GM12878 (cell line): Measurements from ENCODE around the gene ZYG11A. TPM values are rescaled to one million over a fixed set of nuclear protein-coding genes. Genes with fewer than 3 reads are reported as not detected.

Source experiments
- ATAC-seq: fragments of 200-7000 bp; cut with Tn5 transposase; 3 replicates; pipeline ENCODE4 v1.9.1; 2020; ENCODE audit warnings: mild to moderate bottlenecking, moderate library complexity
- BruUV-seq: library from RNA; stranded (reverse); fragments of 400-500 nt; replicated peaks from 2 replicates; lab custom pipeline; 2021; lab: Mats Ljungman, UMichigan
- CTCF ChIA-PET: fragments of 300-600 bp; sonication (Branson Sonifier 250); formaldehyde crosslinking; extraction: SDS; loops from one replicate; lab custom pipeline; 2021; ENCODE audit warnings: inconsistent platforms; lab: Yijun Ruan, JAX
- POLR2A ChIA-PET: fragments of 350-600 bp; formaldehyde crosslinking; extraction: SDS; loops from one replicate; lab custom pipeline; 2021; ENCODE audit warnings: inconsistent platforms; lab: Charles Lee
- RAD21 ChIA-PET: fragments of 300-600 bp; sonication (Branson Sonifier 250); formaldehyde crosslinking; loops from one replicate; lab custom pipeline; 2023; ENCODE audit warnings: antibody characterized with exemption; ENCODE audit not compliant: unreplicated experiment; lab: Charles Lee
- SMC1A ChIA-PET: fragments of 300-600 bp; sonication (Branson Sonifier 250); formaldehyde crosslinking; loops from one replicate; lab custom pipeline; 2023; ENCODE audit not compliant: unreplicated experiment, uncharacterized antibody; lab: Charles Lee
- DNase-seq: peaks from one replicate; pipeline ENCODE4 v3.0.0-alpha.2; 2011; ENCODE audit warnings: low read depth, low spot score
- FAIRE-seq: peaks from 3 replicates; lab custom pipeline; 2011; peaks lifted over from hg19 to GRCh38; lab: Jason Lieb, UNC
- H2AFZ ChIP-seq: 2 replicates; pipeline ENCODE4 v1.6.0; 2011; ENCODE audit warnings: low read depth, low read length, control low read depth; ENCODE audit not compliant: control insufficient read depth
- H3K27ac ChIP-seq: 2 replicates; pipeline ENCODE4 v1.5.1; 2011; ENCODE audit warnings: control low read depth; ENCODE audit not compliant: control insufficient read depth, insufficient read depth
- H3K27me3 ChIP-seq, 2 experiments: replicated peaks in 1 of 2; 2 replicates each; pipeline versions ENCODE4 v1.6.0 to v1.6.1; 2011; ENCODE audit warnings: low read length in 1 of 2; ENCODE audit not compliant: control insufficient read depth in 2 of 2, insufficient read depth in 2 of 2
- H3K36me3 ChIP-seq, 2 experiments: 2 replicates each; pipeline ENCODE4 v1.5.1; 2011; ENCODE audit warnings: low read length in 1 of 2; ENCODE audit not compliant: control insufficient read depth in 2 of 2, insufficient read depth in 2 of 2
- H3K4me1 ChIP-seq: 2 replicates; pipeline ENCODE4 v1.6.1; 2011; ENCODE audit warnings: mild to moderate bottlenecking, low read length, moderate library complexity, mixed read lengths; ENCODE audit not compliant: control insufficient read depth, insufficient read depth
- H3K4me2 ChIP-seq: 2 replicates; pipeline ENCODE4 v1.6.0; 2011; ENCODE audit warnings: control low read depth; ENCODE audit not compliant: control insufficient read depth, insufficient read depth
- H3K4me3 ChIP-seq: fragments of 200-600 bp; sonication (generic); 2 replicates; pipeline ENCODE4 v1.5.1; 2016
- H3K79me2 ChIP-seq: 2 replicates; pipeline ENCODE4 v1.6.0; 2011; ENCODE audit warnings: low read length; ENCODE audit not compliant: control insufficient read depth, insufficient read depth
- H3K9ac ChIP-seq: 2 replicates; pipeline ENCODE4 v1.8.0; 2011; ENCODE audit warnings: low read length, control low read depth, mixed read lengths; ENCODE audit not compliant: control insufficient read depth, insufficient read depth
- H3K9me3 ChIP-seq: replicated peaks from 3 replicates; pipeline ENCODE4 v1.5.1; 2011; ENCODE audit warnings: mild to moderate bottlenecking, low read length; ENCODE audit not compliant: control insufficient read depth, insufficient read depth
- H4K20me1 ChIP-seq: 2 replicates; pipeline ENCODE4 v1.6.0; 2011; ENCODE audit not compliant: control insufficient read depth, insufficient read depth
- ATF7 ChIP-seq: fragments of 450-650 bp; IDR thresholded peaks from 2 replicates; pipeline ENCODE4 v1.6.1; 2016; ENCODE audit warnings: low read depth, mild to moderate bottlenecking
- CTCF ChIP-seq, 3 experiments: IDR thresholded peaks in 2 of 3; conservative IDR thresholded peaks in 1 of 3; 2 replicates each; pipeline ENCODE4 v1.5.1; 2011; ENCODE audit warnings: low read depth in 3 of 3, low read length in 3 of 3, mild to moderate bottlenecking in 3 of 3, control low read depth in 2 of 3, moderate library complexity in 2 of 3, inconsistent platforms in 1 of 3, mixed read lengths in 1 of 3; ENCODE audit not compliant: control insufficient read depth in 2 of 3, insufficient read depth in 1 of 3; ENCODE audit errors: extremely low read depth in 1 of 3
- GATAD2B ChIP-seq: fragments of 450-650 bp; conservative IDR thresholded peaks from 2 replicates; pipeline ENCODE4 v1.6.1; 2017; ENCODE audit warnings: low read depth, mild to moderate bottlenecking, moderate library complexity
- RAD21 ChIP-seq: IDR thresholded peaks from 2 replicates; pipeline ENCODE4 v1.6.1; 2011; ENCODE audit warnings: mild to moderate bottlenecking, low read depth, low read length, moderate library complexity; ENCODE audit not compliant: insufficient read depth
- SMC3 ChIP-seq: IDR thresholded peaks from 2 replicates; pipeline ENCODE4 v1.6.1; 2011; ENCODE audit warnings: low read length, improper control_type of control experiment, borderline replicate concordance
- SP1 ChIP-seq: IDR thresholded peaks from one replicate; pipeline ENCODE4 v1.6.1; 2011; ENCODE audit warnings: low read depth, low read length
- WGBS: methylation state at CpG from one replicate; pipeline ENCODE4 v1.1.6; 2016; ENCODE audit warnings: low lambda C conversion rate; ENCODE audit not compliant: insufficient replicate concordance, insufficient coverage; ENCODE audit errors: missing lambda C conversion rate; 5-methylcytosine and 5-hydroxymethylcytosine counted together
- in situ Hi-C: fragments of 300-500 bp; cut with MboI; formaldehyde crosslinking; loops from 9 replicates; pipeline ENCODE4 v1.14.3; 2018; ENCODE audit warnings: mixed read lengths
- intact Hi-C: fragments of 100-400 bp; cut with micrococcal nuclease; formaldehyde crosslinking; loops from one replicate; pipeline ENCODE4 v1.14.2; 2022; ENCODE audit not compliant: unreplicated experiment
- polyA plus RNA-seq, 11 experiments: library from polyadenylated mRNA; depleted of rRNA in 4 of 11; unstranded in 6 of 11; stranded (reverse) in 5 of 11; fragments of >200 nt; fragmentation: Nextera tagmentation in 4 of 11; fragmentation: Illumina TruSeq in 1 of 11; extraction: Ambion mirVana in 4 of 11; extraction: Trizol in 1 of 11; gene quantifications; 1 replicate in 1 of 11; 2 replicates in 10 of 11; pipeline versions ENCODE4 v1.2.1 to v1.2.3, GENCODE V29; 2011 to 2016; ENCODE audit warnings: inconsistent platforms in 2 of 11, missing spikeins in 2 of 11, low read depth in 1 of 11
- total RNA-seq, 4 experiments: library from RNA; depleted of rRNA in 3 of 4; stranded (reverse); fragments of >200 nt in 3 of 4; fragmentation: Illumina TruSeq in 1 of 4; extraction: Trizol in 1 of 4; gene quantifications; 2 replicates each; pipeline versions ENCODE4 v1.2.1 to v1.2.3, GENCODE V29; 2013 to 2021

The ZYG11A gene
- total and polyA plus RNA-seq, 10 of the 15 experiments (the other 5 are each of a cell fraction or from before 2014, with no cell fraction given): 0.22 to 6.4 (median 0.68) TPM

- Histone ChIP-seq H3K9me3 (no peaks in the 10 kb centered on the region), H3K4me3 (no peak overlapping the region), H3K27ac (no peak overlapping the region), H3K36me3 (no peaks in the 10 kb centered on the region), H3K4me2 (no peak overlapping the region), H3K4me1 (no peaks in the 10 kb centered on the region), H3K27me3 (no peaks in the 10 kb centered on the region), H3K9ac (no peak overlapping the region), H2AFZ (no peak overlapping the region), H3K79me2 (no peaks in the 10 kb centered on the region), H4K20me1 (no peaks in the 10 kb centered on the region)
- no peak for DNase-seq
- ChIA-PET SMC1A (interaction anchor here (0.6 to 1.8 kb wide), 8 partner anchors 15 to 529 kb away, joined by 3 to 8 read pairs (median 3); partner anchors contain the start of genes COA7 and ZYG11A), CTCF (interaction anchor here (0.6 to 1.9 kb wide), 15 partner anchors 10 to 588 kb away, joined by 3 to 11 read pairs (median 4); partner anchors contain the start of genes COA7, ZYG11A and ZYG11B), POLR2A (no interaction called here), RAD21 (interaction anchor here (0.8 to 1.4 kb wide), 5 partner anchors 40 to 529 kb away, joined by 3 to 5 read pairs (median 3); partner anchors contain the start of gene ECHDC2)
- no TSS peak for BruUV-seq
- ATAC-seq: peak; percentile 70
- 0% methylated on average over 1 of the region's 1 CpG for WGBS
- intact Hi-C loops: loop anchor here (5.0 kb wide), 1 partner anchor 124 kb away; no protein-coding TSS in a partner anchor
- peak; percentile 13 for FAIRE-seq
- peak; percentile 18 to 42 (median 30); a peak in 4 of 6 replicates for TF ChIP-seq CTCF (IDR thresholded peaks at IDR 0.05 in 2 of 3, conservative IDR thresholded peaks at IDR 0.05 in 1 of 3; ENCODE audit: control insufficient read depth in 2 of 3, extremely low read depth in 1 of 3, insufficient read depth in 1 of 3, low read depth in 3 of 3, low read length in 3 of 3)
- TF ChIP-seq SP1: no peak
- TF ChIP-seq GATAD2B: no peak
- TF ChIP-seq ATF7: no peak
- TF ChIP-seq RAD21: peak; percentile 35
- peak; percentile 15; the same call in 1 of the 2 replicates for TF ChIP-seq SMC3
- in situ Hi-C loops: no loop called here
Measured at GRCh38 chr1:52825868-52826267, 16.7 kb upstream of the ZYG11A start.
